Stimulated activated naive CD8-positive, alpha-beta T cell treated with anti-CD3 and anti-CD28 coated beads, Interleukin-15, Interleukin-2, amounts not matched to agents 100 U/mL and 50 U/mL, for 24 hours (primary cell): Measurements from ENCODE around the gene CLEC9A.

ENCODE experiments used
- ATAC-seq: fragments of 150-1000 bp; cut with Tn5 transposase; one replicate; pipeline ENCODE4 v1.10.0; 2021
- DNase-seq: peaks from one replicate; pipeline ENCODE4 v3.0.0; 2021

CLEC9A gene

GRCh38 chr12:10067942-10068341 is 37.5 kb downstream of the CLEC9A start:
- ATAC-seq (no peak), DNase-seq (no peak)

- DNase-seq (no peak), ATAC-seq (no peak)
These were observed 38.2 kb downstream of the CLEC9A start for GRCh38 chr12:10068644-10069043.

- ATAC-seq: no peak
- no peak for DNase-seq
These were observed 38.6 kb downstream of the CLEC9A start for GRCh38 chr12:10069099-10069498.

GRCh38 chr12:10069976-10070375 is 39.5 kb downstream of the CLEC9A start:
- DNase-seq (no peak), ATAC-seq (no peak)

- ATAC-seq (no peak), DNase-seq (no peak)
These were observed 39.9 kb downstream of the CLEC9A start for GRCh38 chr12:10070380-10070779.

- DNase-seq (no peak), ATAC-seq (no peak)
These were observed 41.6 kb downstream of the CLEC9A start for GRCh38 chr12:10072131-10072530.

- ATAC-seq: no peak
- no peak for DNase-seq
These were observed 42.8 kb downstream of the CLEC9A start for GRCh38 chr12:10073261-10073660.

GRCh38 chr12:10075451-10075850 is 45.0 kb downstream of the CLEC9A start:
- ATAC-seq (no peak), DNase-seq (no peak)

GRCh38 chr12:10082117-10082874 is 51.8 kb downstream of the CLEC9A start:
- ATAC-seq (no peak), DNase-seq (no peak)

- ATAC-seq: no peak
- DNase-seq: no peak
These were observed 54.3 kb downstream of the CLEC9A start for GRCh38 chr12:10084733-10085132.

GRCh38 chr12:10086387-10086786 is 55.9 kb downstream of the CLEC9A start:
- ATAC-seq: no peak
- DNase-seq: no peak

- ATAC-seq: no peak
- no peak for DNase-seq
These were observed 57.5 kb downstream of the CLEC9A start for GRCh38 chr12:10088031-10088430.

- ATAC-seq (no peak), DNase-seq (no peak)
These were observed 58.7 kb downstream of the CLEC9A start for GRCh38 chr12:10088955-10089900.

GRCh38 chr12:10094646-10095395 is 64.3 kb downstream of the CLEC9A start:
- no peak for ATAC-seq
- DNase-seq: no peak

GRCh38 chr12:10095971-10096370 is 65.5 kb downstream of the CLEC9A start:
- ATAC-seq: no peak

GRCh38 chr12:10097521-10097920 is 67.0 kb downstream of the CLEC9A start:
- DNase-seq (no peak), ATAC-seq (no peak)

More at GRCh38 chr12:10095971-10096370, 65.5 kb downstream of the CLEC9A start:
- DNase-seq: no peak

GRCh38 chr12:10098791-10099190 is 68.3 kb downstream of the CLEC9A start, which contains the start of gene CLEC1A:
CLEC1A (minus strand) TSS chr12:10098985; CDS start chr12:10098922, 63 bp downstream.
- DNase-seq (no peak), ATAC-seq (no peak)

GRCh38 chr12:10101042-10101579 is 70.6 kb downstream of the CLEC9A start:
- ATAC-seq (no peak), DNase-seq (no peak)

GRCh38 chr12:10101648-10102220 is 71.3 kb downstream of the CLEC9A start:
- DNase-seq (no peak), ATAC-seq (no peak)

- ATAC-seq (no peak), DNase-seq (no peak)
These were observed 71.8 kb downstream of the CLEC9A start for GRCh38 chr12:10102322-10102721.

GRCh38 chr12:10110256-10110844 is 79.9 kb downstream of the CLEC9A start:
- DNase-seq (no peak), ATAC-seq (no peak)
